ENCODE results near the gene LMAN2. TPM values are rescaled to one million over a fixed set of nuclear protein-coding genes. Genes with fewer than 3 reads are reported as not detected.
"Not testable (repeated sequence)": the region's sequence is repeated elsewhere in the genome, so short reads cannot be mapped to it uniquely, and the experiment has no call there.

LMAN2 gene
- polyA plus RNA-seq, 3 donors: 128 to 136 (median 131) TPM

- DNase-seq (ENCODE audit: low read depth in 3 of 3, low spot score in 2 of 3): no peak
Measured at GRCh38 chr5:177378884-177379883, 27.7 kb upstream of the LMAN2 start.

GRCh38 chr5:177377851-177378776 is 26.6 kb upstream of the LMAN2 start:
- DNase-seq (ENCODE audit: low read depth in 3 of 3, low spot score in 2 of 3): no peak

- DNase-seq (ENCODE audit: low read depth in 3 of 3, low spot score in 2 of 3): no peak
Measured at GRCh38 chr5:177376107-177376506, 24.6 kb upstream of the LMAN2 start.

- not testable (repeated sequence) for DNase-seq (ENCODE audit: low read depth in 3 of 3, low spot score in 2 of 3)
Measured at GRCh38 chr5:177375516-177375915, 24.0 kb upstream of the LMAN2 start.

GRCh38 chr5:177374211-177374610 is 22.7 kb upstream of the LMAN2 start:
- no peak for DNase-seq (ENCODE audit: low read depth in 3 of 3, low spot score in 2 of 3)

- no peak for DNase-seq (ENCODE audit: low read depth in 3 of 3, low spot score in 2 of 3)
Measured at GRCh38 chr5:177373806-177374205, 22.3 kb upstream of the LMAN2 start.

GRCh38 chr5:177372910-177373309 is 21.4 kb upstream of the LMAN2 start:
- no peak for DNase-seq (ENCODE audit: low read depth in 3 of 3, low spot score in 2 of 3)

GRCh38 chr5:177372034-177372896 is 20.8 kb upstream of the LMAN2 start:
- no peak for DNase-seq (ENCODE audit: low read depth in 3 of 3, low spot score in 2 of 3)

- DNase-seq (ENCODE audit: low read depth in 3 of 3, low spot score in 2 of 3): no peak
Measured at GRCh38 chr5:177371120-177372033, 19.9 kb upstream of the LMAN2 start.

- DNase-seq (ENCODE audit: low read depth in 3 of 3, low spot score in 2 of 3): peak; percentile 54 to 72 (median 67)
Measured at GRCh38 chr5:177370488-177371119, 19.1 kb upstream of the LMAN2 start.

GRCh38 chr5:177369645-177370440 is 18.4 kb upstream of the LMAN2 start:
- DNase-seq (ENCODE audit: low read depth in 3 of 3, low spot score in 2 of 3): no peak

- DNase-seq (ENCODE audit: low read depth in 3 of 3, low spot score in 2 of 3): no peak
Measured at GRCh38 chr5:177368869-177369644, 17.6 kb upstream of the LMAN2 start.

GRCh38 chr5:177367981-177368868 is 16.8 kb upstream of the LMAN2 start:
- no peak for DNase-seq (ENCODE audit: low read depth in 3 of 3, low spot score in 2 of 3)

GRCh38 chr5:177367323-177367848 is 15.9 kb upstream of the LMAN2 start:
- no peak for DNase-seq (ENCODE audit: low read depth in 3 of 3, low spot score in 2 of 3)

- peak; percentile 76 to 82 (median 77) for DNase-seq (ENCODE audit: low read depth in 3 of 3, low spot score in 2 of 3)
Measured at GRCh38 chr5:177366528-177367322, 15.3 kb upstream of the LMAN2 start.
